SKM-1 (cell line): ENCODE data around the gene NALF2.

Experiments used
- DNase-seq: peaks from one replicate; lab custom pipeline; 2025; ENCODE audit not compliant: unreplicated experiment; lab: John Stamatoyannopoulos, UW

NALF2 gene

DNA sequence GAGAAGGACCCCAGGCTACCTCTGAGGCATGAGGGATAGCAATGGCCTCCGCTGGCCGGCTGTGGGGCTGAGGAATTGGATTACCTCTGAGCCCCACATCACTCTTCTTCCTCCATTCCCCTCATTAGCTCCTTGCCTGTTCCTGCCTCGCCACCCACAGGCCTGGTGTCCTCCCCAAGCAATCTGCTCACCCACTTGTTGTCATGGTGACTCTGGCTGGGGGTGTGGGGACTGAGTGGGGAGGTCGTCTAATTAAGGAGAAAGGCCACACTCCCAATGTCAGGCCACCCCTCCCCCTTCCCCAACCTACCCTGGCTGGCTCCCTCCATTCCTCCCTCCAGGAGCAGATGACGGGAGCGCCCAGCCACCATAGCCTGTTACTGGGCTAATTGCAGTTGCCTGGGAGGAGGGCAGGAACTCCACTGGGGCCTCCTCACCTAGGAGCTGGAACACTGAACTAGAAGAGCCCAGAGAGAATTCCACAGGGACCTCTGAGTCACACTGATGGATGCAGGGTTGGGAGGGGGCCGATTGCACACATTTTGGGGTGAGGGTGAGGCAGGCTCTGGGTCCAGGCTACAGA, 20.7 kb downstream of the NALF2 start:
- DNase-seq = no peak

DNA sequence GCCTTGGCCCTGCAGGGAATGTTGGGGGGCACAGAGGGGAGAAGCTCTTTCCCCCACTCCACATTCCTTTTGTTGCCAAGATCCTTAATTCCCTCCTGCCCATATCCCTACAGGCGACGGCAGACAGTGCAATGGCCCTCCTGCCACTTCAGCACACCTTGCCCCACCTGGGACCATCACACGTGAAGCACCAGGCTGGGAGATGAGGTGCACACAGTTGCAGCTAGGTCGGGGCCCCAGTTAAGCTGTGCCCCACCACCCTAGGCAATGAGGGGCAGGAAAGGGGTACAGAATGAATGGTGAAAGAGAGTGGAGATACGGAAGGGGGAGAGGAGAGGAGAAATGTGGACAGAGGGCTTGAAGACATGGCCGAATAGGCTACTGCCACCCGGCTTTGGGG, 26.2 kb downstream of the NALF2 start:
- DNase-seq = no peak

DNA sequence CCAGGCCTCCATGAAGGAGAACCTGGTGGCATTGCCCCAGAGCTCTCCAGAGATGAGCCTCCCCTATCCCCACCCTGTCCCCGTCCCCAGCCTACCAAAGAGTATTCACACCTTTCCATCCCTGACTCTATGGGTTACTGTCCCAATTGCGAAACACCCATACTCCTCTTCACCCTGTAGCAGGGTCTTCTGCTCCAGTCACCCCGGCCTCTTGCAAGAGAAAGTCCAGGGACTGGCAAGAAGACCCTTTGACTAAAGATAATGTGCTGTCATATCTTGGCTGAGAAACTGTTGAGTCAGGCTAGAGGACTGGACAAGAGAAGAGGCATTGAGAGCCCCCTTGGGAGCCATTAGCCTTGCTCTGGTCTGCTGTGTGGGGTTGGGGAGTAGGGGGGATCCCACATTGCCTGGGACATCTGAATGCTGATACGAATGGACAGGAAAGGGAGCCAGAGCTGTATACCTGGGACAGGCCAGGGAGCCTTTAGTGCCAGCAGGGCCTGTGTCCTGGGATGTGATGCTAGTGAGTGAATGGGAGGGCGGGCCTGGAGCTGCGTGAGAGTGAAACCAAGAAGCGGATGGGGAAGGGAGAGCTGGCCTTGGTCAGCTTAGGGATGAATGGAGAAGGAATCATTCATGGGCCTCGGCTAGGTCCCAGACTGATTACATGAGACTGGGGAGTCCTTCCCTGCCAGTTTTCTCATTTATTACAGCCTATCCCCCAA, 27.1 kb downstream of the NALF2 start:
- no peak for DNase-seq

DNA sequence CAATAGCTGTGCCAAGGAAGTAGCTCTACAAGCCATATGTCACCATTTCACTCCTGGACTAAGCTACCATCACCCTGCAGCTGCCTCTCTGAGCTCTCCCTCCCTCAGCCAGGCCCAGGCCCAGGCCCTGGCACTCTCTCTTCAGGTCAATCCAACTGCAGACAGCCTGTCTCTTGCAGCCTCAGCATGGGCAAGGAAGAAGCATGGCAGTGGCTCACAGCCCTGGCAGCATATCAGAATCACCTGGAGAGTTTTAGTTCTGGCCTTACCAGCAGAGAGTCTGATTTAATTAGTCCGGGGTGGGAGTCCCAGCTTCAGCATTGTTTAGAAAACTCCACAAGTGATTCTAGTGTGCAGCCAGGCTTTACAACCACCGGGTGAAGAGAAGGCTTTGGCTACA, 31.5 kb downstream of the NALF2 start:
- no peak for DNase-seq

DNA sequence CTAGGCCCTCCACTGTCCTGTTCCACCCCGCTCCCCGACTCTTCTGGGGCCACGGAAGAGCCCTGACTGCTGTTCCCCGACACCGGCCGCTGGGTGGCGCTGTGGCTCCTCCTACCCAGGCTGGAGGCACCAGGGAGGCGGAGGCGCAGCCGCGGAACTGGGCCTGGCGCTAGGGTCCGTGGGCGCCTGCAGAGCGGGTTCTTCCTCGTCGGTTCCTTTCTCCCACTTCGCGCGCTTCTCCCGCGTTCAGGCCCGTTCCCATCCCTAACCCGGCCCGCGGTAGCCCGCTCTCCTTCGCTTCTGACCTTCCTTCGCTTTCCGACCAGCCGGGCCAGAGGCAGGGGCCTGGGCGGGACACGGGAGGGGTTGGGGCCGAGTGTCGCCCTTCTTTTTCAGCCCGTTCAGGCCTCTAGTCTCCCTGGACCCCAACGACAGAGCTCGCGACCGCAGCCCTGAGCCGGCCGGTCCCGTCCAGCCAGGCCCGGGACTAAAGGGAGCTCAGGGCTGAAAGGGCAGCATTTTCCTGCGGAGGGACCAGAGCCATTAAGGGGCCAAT, 34.3 kb downstream of the NALF2 start:
- DNase-seq = peak; percentile 8

DNA sequence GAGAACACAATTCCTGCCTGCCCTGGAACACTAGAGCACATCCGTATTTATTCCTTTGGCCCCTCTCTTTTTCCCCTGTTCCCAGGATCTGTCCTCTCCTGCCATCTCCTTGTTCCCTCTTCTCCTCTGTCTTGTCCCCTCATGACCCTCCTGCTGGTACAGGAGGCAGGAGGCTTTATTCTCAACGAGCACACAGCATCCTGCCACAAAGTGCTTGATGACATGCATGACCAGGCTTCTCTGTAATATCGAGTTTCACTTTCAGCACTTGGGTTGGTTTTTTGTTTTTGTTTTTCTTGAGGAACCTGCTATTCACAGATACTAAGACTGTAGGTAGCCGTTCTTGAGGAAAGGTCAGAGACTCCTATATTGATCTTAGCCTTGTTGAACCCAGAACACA, 35.3 kb downstream of the NALF2 start:
- no peak for DNase-seq

DNA sequence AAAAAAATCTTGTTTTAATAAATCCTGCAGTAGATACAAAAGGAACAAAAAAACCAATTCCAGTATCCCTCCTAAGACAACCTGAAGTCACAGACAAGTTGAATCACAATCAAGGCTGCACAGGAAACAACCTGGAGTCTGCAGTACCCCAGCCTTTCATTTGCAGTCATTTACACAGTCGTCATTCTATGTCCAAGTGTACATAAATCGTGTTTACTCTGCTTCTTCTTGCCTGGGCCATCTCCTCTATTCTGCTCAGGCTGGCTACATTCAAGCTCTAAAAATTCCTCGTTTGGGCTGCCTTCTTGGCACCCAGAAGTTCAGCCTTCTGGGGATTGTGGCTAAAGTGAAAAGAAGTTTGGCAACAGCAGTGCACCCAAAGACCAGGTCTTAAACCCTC, 37.8 kb downstream of the NALF2 start:
- DNase-seq = no peak

DNA sequence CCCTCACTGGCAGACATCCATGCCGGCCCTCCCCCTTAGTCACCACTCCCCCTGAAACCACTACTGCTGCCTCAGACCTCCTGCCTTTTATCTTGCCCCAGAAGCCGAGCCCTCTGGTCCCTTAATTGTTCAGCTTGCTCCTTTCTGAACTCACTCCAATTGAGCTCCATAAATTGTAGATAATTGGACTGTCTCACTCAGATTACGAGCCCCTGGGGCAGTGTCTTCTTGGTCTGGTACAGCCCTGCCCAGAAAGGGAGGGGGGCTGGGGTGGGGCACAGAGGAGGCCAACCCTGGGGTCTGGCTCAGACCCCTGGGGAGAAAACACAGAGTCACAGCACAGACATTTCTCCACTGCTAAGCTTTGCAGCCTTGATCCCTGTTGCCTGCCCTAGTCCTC, 39.4 kb downstream of the NALF2 start:
- no peak for DNase-seq

DNA sequence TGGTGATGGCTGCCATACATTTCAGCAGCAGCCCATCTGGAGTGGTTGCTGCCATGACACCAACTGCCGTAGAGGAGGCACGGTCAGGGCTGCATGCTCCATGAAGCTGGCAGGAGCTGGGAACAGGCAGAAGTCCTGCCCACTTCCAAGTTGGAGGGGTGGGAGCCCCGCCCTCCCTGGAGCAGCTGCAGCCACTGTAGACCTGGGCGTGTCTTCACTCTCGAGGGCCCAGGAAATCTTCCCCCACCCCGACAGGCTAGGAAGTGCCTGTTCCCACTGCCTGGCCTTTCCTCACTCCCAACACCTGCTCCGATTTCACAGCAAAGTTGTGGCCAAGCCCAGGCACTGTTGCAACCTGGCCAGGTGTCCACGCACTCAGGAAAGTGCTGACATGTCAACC, 42.3 kb downstream of the NALF2 start:
- DNase-seq = no peak

DNA sequence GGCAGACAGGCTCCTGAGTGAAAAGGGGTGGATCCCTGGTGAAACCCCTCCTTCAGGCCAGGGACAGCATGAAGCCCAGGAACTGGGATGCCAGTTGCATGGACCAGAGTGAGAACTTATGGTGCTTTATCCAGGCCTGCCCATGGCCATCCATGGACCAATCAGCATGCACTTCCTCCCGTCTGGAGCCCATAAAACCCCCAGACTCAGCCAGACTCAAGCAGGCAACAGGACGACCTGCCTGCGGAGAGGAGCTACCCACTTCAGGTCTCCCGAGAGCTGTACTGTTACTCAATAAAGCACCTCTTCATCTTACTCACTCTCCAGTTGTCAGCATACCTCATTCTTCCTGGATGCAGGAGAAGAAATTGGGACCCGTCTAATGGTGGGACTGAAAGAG, 42.9 kb downstream of the NALF2 start:
- DNase-seq = no peak

DNA sequence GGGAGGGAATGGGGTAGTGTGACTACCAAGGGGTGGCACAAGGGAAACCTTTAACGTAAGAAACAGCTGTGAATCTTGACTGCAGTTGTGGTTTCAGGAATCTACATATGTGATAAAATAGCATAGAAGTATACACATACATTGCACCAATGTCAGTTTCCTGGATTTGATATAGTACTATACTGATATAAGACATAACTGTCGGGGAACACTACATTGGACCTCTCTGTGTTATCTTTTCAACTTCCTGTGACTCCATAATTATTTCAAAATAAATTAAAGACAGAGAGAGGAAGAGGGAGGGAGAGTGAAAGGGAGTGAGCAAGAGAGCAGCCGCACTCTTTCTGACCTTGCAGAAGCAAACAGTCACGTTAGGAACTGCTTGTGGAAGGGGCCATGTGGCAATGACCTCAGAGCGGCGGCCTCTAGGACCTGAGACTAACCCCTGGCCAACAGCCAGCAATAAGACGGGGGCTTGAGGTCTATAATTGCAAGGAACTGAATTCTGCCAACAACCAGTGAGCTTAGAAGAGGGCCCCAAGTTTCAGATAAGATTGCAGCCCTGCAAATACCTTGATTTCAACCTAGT, 47.4 kb downstream of the NALF2 start:
- DNase-seq = peak; percentile 30

DNA sequence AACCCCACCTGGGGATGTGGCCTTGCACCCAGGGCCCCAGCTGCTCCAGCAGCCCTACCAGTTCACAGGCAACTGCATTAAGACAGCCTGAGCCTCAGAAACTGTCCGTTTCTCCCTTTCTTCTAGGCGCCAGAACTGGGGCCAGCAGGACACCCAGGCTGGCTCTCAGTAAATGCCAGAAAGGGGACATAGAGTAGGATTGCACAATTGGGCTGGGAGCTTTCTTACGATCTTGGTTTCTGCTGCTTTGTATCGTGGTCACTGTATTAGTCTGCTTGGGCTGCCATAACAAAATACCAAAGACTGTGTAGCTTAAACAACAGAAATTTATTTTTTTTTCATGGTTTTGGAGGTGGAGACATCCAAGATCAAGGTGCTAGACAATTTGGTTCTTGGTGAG, 48.4 kb downstream of the NALF2 start:
- peak; percentile 19 for DNase-seq
